ENCODE data around the gene RBM14.
"Not testable (repeated sequence)": the region's sequence is repeated elsewhere in the genome, so short reads cannot be mapped to it uniquely, and the experiment has no call there.

Gene RBM14

GRCh38 chr11:66582565-66583147 lies 33.8 kb upstream of the RBM14 start:
- H3K9ac ChIP-seq (ENCODE audit: low read length), result peak overlapping the region; percentile 45
- H3K27ac ChIP-seq (ENCODE audit: low read depth, low read length), result peak overlapping the region; percentile 81; the same call in 1 of the 2 replicates
- H3K27me3 ChIP-seq (ENCODE audit: control insufficient read depth, insufficient read depth, low read length); H3K4me1 ChIP-seq (ENCODE audit: control insufficient read depth, insufficient read depth, low read length); H3K4me3 ChIP-seq (ENCODE audit: low read depth, low read length): not testable (repeated sequence)
- H3K9me3 ChIP-seq (ENCODE audit: control insufficient read depth, insufficient read depth, low read depth, low read length), result peaks cover 23% of the 10 kb centered on the region
- H3K36me3 ChIP-seq (ENCODE audit: control insufficient read depth, insufficient read depth, low read length), result peaks cover 48% of the 10 kb centered on the region; the same call in 1 of the 2 replicates

- not testable (repeated sequence) for H3K27ac ChIP-seq (ENCODE audit: low read depth, low read length); H3K27me3 ChIP-seq (ENCODE audit: control insufficient read depth, insufficient read depth, low read length); H3K9ac ChIP-seq (ENCODE audit: low read length); H3K4me3 ChIP-seq (ENCODE audit: low read depth, low read length); H3K4me1 ChIP-seq (ENCODE audit: control insufficient read depth, insufficient read depth, low read length)
- peaks cover 25% of the 10 kb centered on the region; the same call in 1 of the 2 replicates for H3K36me3 ChIP-seq (ENCODE audit: control insufficient read depth, insufficient read depth, low read length)
- H3K9me3 ChIP-seq (ENCODE audit: control insufficient read depth, insufficient read depth, low read depth, low read length), result peaks cover 23% of the 10 kb centered on the region
Observed at GRCh38 chr11:66585447-66585846, 31.0 kb upstream of the RBM14 start.

DNA sequence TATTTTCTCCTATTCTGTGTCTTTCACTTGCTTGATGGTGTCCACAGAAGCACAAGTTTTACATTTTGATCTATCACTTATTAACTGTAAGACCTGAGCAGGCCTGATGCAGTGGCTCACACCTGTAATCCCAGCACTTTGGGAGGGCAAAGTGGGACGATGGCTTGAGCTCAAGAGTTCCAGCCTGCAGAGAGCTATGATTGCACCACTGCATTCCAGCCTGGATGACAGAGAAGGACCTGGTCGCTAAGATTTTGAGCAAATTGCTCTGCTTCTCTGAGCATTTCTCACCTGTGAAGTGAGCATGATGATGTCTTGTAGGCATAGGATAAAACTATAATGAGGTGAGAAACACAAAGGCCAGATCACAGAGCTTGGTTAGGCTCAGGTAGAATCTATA lies 30.3 kb upstream of the RBM14 start:
- Histone ChIP-seq H3K27ac (ENCODE audit: low read depth, low read length) (no peak overlapping the region), H3K9ac (ENCODE audit: low read length) (no peak overlapping the region), H3K4me1 (ENCODE audit: control insufficient read depth, insufficient read depth, low read length) (no peaks in the 10 kb centered on the region), H3K36me3 (ENCODE audit: control insufficient read depth, insufficient read depth, low read length) (peaks cover 18% of the 10 kb centered on the region; the same call in 1 of the 2 replicates), H3K9me3 (ENCODE audit: control insufficient read depth, insufficient read depth, low read depth, low read length) (peaks cover 20% of the 10 kb centered on the region), H3K4me3 (ENCODE audit: low read depth, low read length) (no peak overlapping the region), H3K27me3 (ENCODE audit: control insufficient read depth, insufficient read depth, low read length) (0 out of 2 replicates have a peak, but pooled peaks cover under 1% of the 10 kb centered on the region)

GRCh38 chr11:66589315-66589714 lies 27.1 kb upstream of the RBM14 start:
- H3K27me3 ChIP-seq (ENCODE audit: control insufficient read depth, insufficient read depth, low read length), result not testable (repeated sequence)

GRCh38 chr11:66589996-66590675 lies 26.3 kb upstream of the RBM14 start:
- Histone ChIP-seq H3K36me3 (ENCODE audit: control insufficient read depth, insufficient read depth, low read length) (peaks cover 9% of the 10 kb centered on the region), H3K4me1 (ENCODE audit: control insufficient read depth, insufficient read depth, low read length) (peaks cover 14% of the 10 kb centered on the region), H3K27me3 (ENCODE audit: control insufficient read depth, insufficient read depth, low read length) (0 out of 2 replicates have a peak, but pooled peaks cover 3% of the 10 kb centered on the region), H3K27ac (ENCODE audit: low read depth, low read length) (no peak overlapping the region), H3K9ac (ENCODE audit: low read length) (no peak overlapping the region), H3K9me3 (ENCODE audit: control insufficient read depth, insufficient read depth, low read depth, low read length) (peaks cover 15% of the 10 kb centered on the region), H3K4me3 (ENCODE audit: low read depth, low read length) (no peak overlapping the region)

More at GRCh38 chr11:66589315-66589714, 27.1 kb upstream of the RBM14 start:
- H3K27ac ChIP-seq (ENCODE audit: low read depth, low read length); H3K4me3 ChIP-seq (ENCODE audit: low read depth, low read length); H3K9ac ChIP-seq (ENCODE audit: low read length); H3K36me3 ChIP-seq (ENCODE audit: control insufficient read depth, insufficient read depth, low read length): not testable (repeated sequence)
- H3K9me3 ChIP-seq (ENCODE audit: control insufficient read depth, insufficient read depth, low read depth, low read length), result peaks cover 15% of the 10 kb centered on the region
- peaks cover 14% of the 10 kb centered on the region for H3K4me1 ChIP-seq (ENCODE audit: control insufficient read depth, insufficient read depth, low read length)

DNA sequence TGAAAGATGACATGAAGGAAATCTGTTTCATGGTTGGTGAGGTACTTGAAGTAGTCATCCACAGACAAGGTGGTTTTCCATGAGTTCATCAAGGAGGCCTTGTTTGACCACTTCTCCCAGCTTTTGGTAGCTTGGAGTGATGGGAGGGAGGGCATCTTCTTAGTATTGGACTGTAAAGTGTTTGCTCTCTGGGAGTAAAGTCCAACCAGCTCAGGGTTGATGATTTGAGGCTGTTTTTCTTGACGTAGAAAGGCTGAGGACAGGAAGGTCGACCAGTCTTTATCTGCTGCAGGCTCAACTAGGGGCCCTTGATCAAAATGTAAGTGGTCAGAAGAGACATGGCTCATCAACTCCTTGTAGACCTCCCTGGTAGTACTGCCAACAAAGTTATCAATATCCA lies 25.3 kb upstream of the RBM14 start:
- H3K27me3 ChIP-seq (ENCODE audit: control insufficient read depth, insufficient read depth, low read length), result 0 out of 2 replicates have a peak, but pooled peaks cover 3% of the 10 kb centered on the region
- H3K4me3 ChIP-seq (ENCODE audit: low read depth, low read length), result no peak overlapping the region
- H3K9ac ChIP-seq (ENCODE audit: low read length), result no peak overlapping the region
- peaks cover 10% of the 10 kb centered on the region for H3K36me3 ChIP-seq (ENCODE audit: control insufficient read depth, insufficient read depth, low read length)
- peaks cover 11% of the 10 kb centered on the region for H3K9me3 ChIP-seq (ENCODE audit: control insufficient read depth, insufficient read depth, low read depth, low read length)
- no peak overlapping the region for H3K27ac ChIP-seq (ENCODE audit: low read depth, low read length)
- peaks cover 14% of the 10 kb centered on the region for H3K4me1 ChIP-seq (ENCODE audit: control insufficient read depth, insufficient read depth, low read length)

- H3K9me3 ChIP-seq (ENCODE audit: control insufficient read depth, insufficient read depth, low read depth, low read length), result peaks cover 7% of the 10 kb centered on the region; the same call in 1 of the 2 replicates
- H3K4me3 ChIP-seq (ENCODE audit: low read depth, low read length), result peak within 1 kb of the TSS; percentile 77
- H3K27ac ChIP-seq (ENCODE audit: low read depth, low read length), result no peak within 1 kb of the TSS
- H3K27me3 ChIP-seq (ENCODE audit: control insufficient read depth, insufficient read depth, low read length), result 0 out of 2 replicates have a peak, but pooled peaks cover 3% of the 10 kb centered on the region
- peaks cover 14% of the 10 kb centered on the region for H3K4me1 ChIP-seq (ENCODE audit: control insufficient read depth, insufficient read depth, low read length)
- peak within 1 kb of the TSS; percentile 81 for H3K9ac ChIP-seq (ENCODE audit: low read length)
- peaks cover 6% of the 10 kb centered on the region for H3K36me3 ChIP-seq (ENCODE audit: control insufficient read depth, insufficient read depth, low read length)
Observed at GRCh38 chr11:66592457-66593302, 23.8 kb upstream of the RBM14 start, which contains the start of the genes CCDC87 and CCS. CCDC87 (minus strand) TSS chr11:66593063; CDS start chr11:66593015, 48 bp downstream. CCS (plus strand) TSS chr11:66593185; CDS start chr11:66593262, 77 bp downstream.

GRCh38 chr11:66593303-66593635 lies 23.2 kb upstream of the RBM14 start:
- Histone ChIP-seq H3K27ac (ENCODE audit: low read depth, low read length) (no peak overlapping the region), H3K9me3 (ENCODE audit: control insufficient read depth, insufficient read depth, low read depth, low read length) (peaks cover 7% of the 10 kb centered on the region; the same call in 1 of the 2 replicates), H3K9ac (ENCODE audit: low read length) (peak overlapping the region; percentile 81), H3K4me3 (ENCODE audit: low read depth, low read length) (peak overlapping the region; percentile 77), H3K36me3 (ENCODE audit: control insufficient read depth, insufficient read depth, low read length) (peaks cover 6% of the 10 kb centered on the region), H3K27me3 (ENCODE audit: control insufficient read depth, insufficient read depth, low read length) (0 out of 2 replicates have a peak, but pooled peaks cover 3% of the 10 kb centered on the region), H3K4me1 (ENCODE audit: control insufficient read depth, insufficient read depth, low read length) (peaks cover 14% of the 10 kb centered on the region)

GRCh38 chr11:66593650-66594049 lies 22.8 kb upstream of the RBM14 start:
- Histone ChIP-seq H3K27me3 (ENCODE audit: control insufficient read depth, insufficient read depth, low read length) (0 out of 2 replicates have a peak, but pooled peaks cover 3% of the 10 kb centered on the region), H3K27ac (ENCODE audit: low read depth, low read length) (no peak overlapping the region), H3K9me3 (ENCODE audit: control insufficient read depth, insufficient read depth, low read depth, low read length) (peaks cover 7% of the 10 kb centered on the region; the same call in 1 of the 2 replicates), H3K4me3 (ENCODE audit: low read depth, low read length) (peak overlapping the region; percentile 77), H3K9ac (ENCODE audit: low read length) (peak overlapping the region; percentile 81), H3K4me1 (ENCODE audit: control insufficient read depth, insufficient read depth, low read length) (peaks cover 14% of the 10 kb centered on the region), H3K36me3 (ENCODE audit: control insufficient read depth, insufficient read depth, low read length) (peaks cover 6% of the 10 kb centered on the region)

GRCh38 chr11:66595245-66595904 lies 21.1 kb upstream of the RBM14 start:
- Histone ChIP-seq H3K36me3 (ENCODE audit: control insufficient read depth, insufficient read depth, low read length) (peaks cover 23% of the 10 kb centered on the region), H3K27me3 (ENCODE audit: control insufficient read depth, insufficient read depth, low read length) (0 out of 2 replicates have a peak, but pooled peaks cover 3% of the 10 kb centered on the region), H3K9ac (ENCODE audit: low read length) (no peak overlapping the region), H3K9me3 (ENCODE audit: control insufficient read depth, insufficient read depth, low read depth, low read length) (peaks cover 7% of the 10 kb centered on the region; the same call in 1 of the 2 replicates), H3K27ac (ENCODE audit: low read depth, low read length) (no peak overlapping the region), H3K4me1 (ENCODE audit: control insufficient read depth, insufficient read depth, low read length) (peaks cover 14% of the 10 kb centered on the region), H3K4me3 (ENCODE audit: low read depth, low read length) (no peak overlapping the region)
